Activated T-cell treated with anti-CD3 and anti-CD28 coated beads for 24 hours (primary cell): ENCODE results near the gene IL15RA.
"Not testable (repeated sequence)": the region's sequence is repeated elsewhere in the genome, so short reads cannot be mapped to it uniquely, and the experiment has no call there.

ENCODE experiments used
- DNase-seq: peaks from one replicate; pipeline ENCODE4 v3.0.0-alpha.2; 2020; ENCODE audit warnings: low read depth

IL15RA gene

GRCh38 chr10:5970066-5970465 lies 7.3 kb downstream of the IL15RA start:
- DNase-seq, result no peak

- DNase-seq, result no peak
Measured at GRCh38 chr10:5968681-5969453, 8.5 kb downstream of the IL15RA start.

- no peak for DNase-seq
Measured at GRCh38 chr10:5968037-5968680, 9.2 kb downstream of the IL15RA start.

- DNase-seq, result no peak
Measured at GRCh38 chr10:5965266-5965665, 12.1 kb downstream of the IL15RA start.

GRCh38 chr10:5964736-5965135 lies 12.6 kb downstream of the IL15RA start:
- no peak for DNase-seq

- DNase-seq, result no peak
Measured at GRCh38 chr10:5963591-5963990, 13.8 kb downstream of the IL15RA start.

- DNase-seq, result no peak
Measured at GRCh38 chr10:5963071-5963470, 14.3 kb downstream of the IL15RA start.

GRCh38 chr10:5962358-5962940 lies 14.9 kb downstream of the IL15RA start:
- DNase-seq, result not testable (repeated sequence)

GRCh38 chr10:5961405-5962100 lies 15.8 kb downstream of the IL15RA start:
- DNase-seq, result no peak

- not testable (repeated sequence) for DNase-seq
Measured at GRCh38 chr10:5960973-5961275, 16.4 kb downstream of the IL15RA start.

- no peak for DNase-seq
Measured at GRCh38 chr10:5960070-5960972, 17.0 kb downstream of the IL15RA start.

- DNase-seq, result no peak
Measured at GRCh38 chr10:5959581-5960069, 17.7 kb downstream of the IL15RA start.

- no peak for DNase-seq
Measured at GRCh38 chr10:5959142-5959541, 18.2 kb downstream of the IL15RA start.

GRCh38 chr10:5958675-5959074 lies 18.7 kb downstream of the IL15RA start:
- no peak for DNase-seq

GRCh38 chr10:5958077-5958476 lies 19.3 kb downstream of the IL15RA start:
- DNase-seq, result no peak

- DNase-seq, result no peak
Measured at GRCh38 chr10:5956146-5956936, 21.0 kb downstream of the IL15RA start.

- no peak for DNase-seq
Measured at GRCh38 chr10:5953676-5954075, 23.7 kb downstream of the IL15RA start.

- DNase-seq, result no peak
Measured at GRCh38 chr10:5952731-5953385, 24.5 kb downstream of the IL15RA start.

- DNase-seq, result no peak
Measured at GRCh38 chr10:5951721-5952407, 25.5 kb downstream of the IL15RA start.
